ENCODE data around the gene CCDC88B. TPM values are rescaled to one million over a fixed set of nuclear protein-coding genes. Genes with fewer than 3 reads are reported as not detected.
"Not testable (repeated sequence)": the region's sequence is repeated elsewhere in the genome, so short reads cannot be mapped to it uniquely, and the experiment has no call there.

The CCDC88B gene
- total RNA-seq, 1 donor from 2014 or later, result 191 TPM

DNA sequence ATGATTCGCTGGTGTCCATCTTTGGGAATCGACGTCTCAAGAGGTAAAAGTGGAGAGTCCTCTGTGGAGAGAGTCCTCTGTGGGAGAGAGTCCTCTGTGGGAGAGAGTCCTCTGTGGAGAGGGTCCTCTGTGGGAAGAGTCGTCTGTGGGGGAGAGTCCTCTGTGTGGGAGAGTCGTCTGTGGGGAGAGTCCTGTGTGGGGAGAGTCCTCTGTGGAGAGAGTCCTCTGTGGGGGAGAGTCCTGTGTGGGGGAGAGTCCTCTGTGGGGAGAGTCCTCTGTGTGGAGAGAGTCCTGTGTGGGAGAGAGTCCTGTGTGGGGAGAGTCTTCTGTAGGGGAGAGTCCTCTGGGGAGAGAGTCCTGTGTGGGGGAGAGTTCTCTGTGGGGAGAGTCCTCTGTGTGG lies 19.0 kb upstream of the CCDC88B start:
- intact Hi-C loops (cut with micrococcal nuclease), result no loop called here

- intact Hi-C loops (cut with micrococcal nuclease), result no loop called here
Observed at GRCh38 chr11:64321533-64321932, 18.5 kb upstream of the CCDC88B start.

DNA sequence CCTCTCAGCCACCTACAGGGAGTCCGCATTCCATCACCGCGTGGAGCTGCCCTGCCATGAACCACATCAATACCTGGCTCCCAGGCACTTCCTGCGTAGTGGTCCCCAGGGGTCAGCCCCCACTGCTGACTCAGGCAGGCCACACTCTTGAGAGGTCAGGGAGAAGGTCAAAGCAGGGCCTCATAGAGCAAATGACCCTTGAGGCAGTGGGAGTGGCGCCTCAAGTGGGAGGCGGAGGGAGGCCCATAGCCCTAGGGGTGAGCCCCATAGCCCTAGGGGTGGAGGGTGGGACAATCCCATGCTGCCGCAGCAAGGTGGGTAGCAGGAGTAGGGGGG lies 17.1 kb upstream of the CCDC88B start:
- intact Hi-C loops (cut with micrococcal nuclease), result no loop called here

GRCh38 chr11:64323373-64323772 lies 16.6 kb upstream of the CCDC88B start:
- intact Hi-C loops (cut with micrococcal nuclease), result no loop called here

- intact Hi-C loops (cut with micrococcal nuclease), result not testable (repeated sequence)
Observed at GRCh38 chr11:64323984-64324383, 16.0 kb upstream of the CCDC88B start.

DNA sequence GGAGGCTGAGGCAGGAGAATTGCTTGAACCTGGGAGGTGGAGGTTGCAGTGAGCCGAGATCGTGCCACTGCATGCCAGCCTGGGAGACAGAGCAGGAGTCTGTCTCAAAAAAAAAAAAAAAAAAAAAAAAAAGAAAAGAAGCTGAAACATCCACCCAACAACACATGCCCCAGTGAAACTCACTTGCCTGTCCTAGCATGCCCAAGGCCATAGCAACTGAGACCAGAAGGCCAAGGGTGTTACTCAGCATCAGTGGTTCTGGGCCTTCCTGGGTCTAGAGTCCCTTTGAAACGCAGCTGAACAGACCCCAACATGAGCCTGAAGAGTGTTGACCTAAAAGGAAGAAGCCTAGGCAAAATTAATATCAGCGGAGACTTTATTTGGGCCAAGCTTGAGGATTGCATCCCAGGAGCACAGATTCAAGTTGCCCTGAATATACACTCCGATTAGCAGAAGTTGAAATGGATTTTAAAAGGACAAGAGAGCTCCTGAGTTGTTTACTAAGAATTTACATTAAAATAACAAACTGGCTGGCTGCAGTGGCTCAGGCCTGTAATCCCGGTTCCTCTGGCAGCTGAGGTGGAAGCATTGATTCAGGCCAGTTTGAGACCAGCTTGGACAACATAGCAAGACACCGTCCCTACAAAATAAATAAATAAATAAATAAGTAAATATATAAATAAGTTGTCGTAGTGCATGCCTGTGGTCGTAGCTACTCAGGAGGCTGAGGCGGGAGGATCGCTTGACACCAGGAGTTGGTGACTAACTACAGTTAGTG lies 15.1 kb upstream of the CCDC88B start:
- intact Hi-C loops (cut with micrococcal nuclease), result no loop called here

DNA sequence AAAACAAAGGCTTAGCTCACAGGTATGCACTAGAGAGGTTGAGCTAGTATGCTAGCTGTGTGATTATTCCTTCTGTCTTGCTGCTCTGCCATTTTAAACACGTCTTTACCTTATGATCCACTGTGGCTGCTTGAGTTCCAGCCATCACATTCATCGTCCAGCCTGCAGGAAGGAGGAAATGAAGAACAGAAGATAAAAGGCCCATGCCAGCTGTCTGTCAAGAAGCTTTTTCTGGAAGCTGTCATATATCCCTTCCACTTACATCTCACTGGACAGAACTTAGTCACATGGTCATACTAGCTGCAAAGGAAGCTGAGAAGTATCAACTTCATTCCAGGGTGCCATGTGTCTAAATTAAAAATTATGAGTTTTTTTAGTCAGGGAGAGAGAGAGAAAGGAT lies 12.6 kb upstream of the CCDC88B start:
- intact Hi-C loops (cut with micrococcal nuclease), result no loop called here

DNA sequence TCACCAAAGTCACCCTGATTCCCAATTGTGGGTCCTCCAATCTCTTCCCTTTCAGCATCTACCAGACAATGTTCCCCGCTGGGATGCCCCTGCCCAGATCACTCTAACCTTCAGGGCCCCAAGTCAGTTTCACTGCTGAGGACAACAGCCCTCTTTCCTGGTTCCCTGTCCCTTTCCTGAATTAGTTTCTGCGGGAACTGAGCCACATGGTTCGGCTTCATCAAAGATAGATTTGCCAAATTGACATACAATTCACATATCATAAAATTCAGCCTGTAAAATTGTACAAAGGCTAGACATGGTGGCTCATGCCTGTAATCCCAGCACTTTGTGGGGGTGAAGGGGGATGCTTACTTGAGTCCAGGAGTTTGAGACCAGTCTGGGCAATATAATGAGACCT lies 12.0 kb upstream of the CCDC88B start:
- intact Hi-C loops (cut with micrococcal nuclease), result no loop called here

DNA sequence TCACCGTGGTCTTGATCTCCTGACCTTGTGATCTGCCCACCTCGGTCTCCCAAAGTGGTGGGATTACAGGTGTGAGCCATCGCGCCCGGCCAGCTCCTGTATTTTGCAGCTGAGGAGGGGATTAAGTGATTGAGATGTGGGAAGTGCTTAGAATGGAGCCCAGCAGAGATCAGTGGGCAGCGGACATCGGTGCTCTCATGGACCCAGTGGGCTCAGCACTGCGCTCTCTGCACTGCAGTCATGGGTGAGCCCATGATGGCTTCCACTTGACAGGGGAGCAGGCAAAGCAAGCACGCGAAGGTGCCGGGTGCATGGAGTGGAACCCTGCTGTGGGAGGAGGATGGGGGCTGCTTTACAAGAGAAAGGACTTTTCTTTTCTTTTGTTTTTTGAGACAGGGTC lies 9.1 kb upstream of the CCDC88B start:
- intact Hi-C loops (cut with micrococcal nuclease), result loop anchor here (1.0 kb wide), 1 partner anchor 13 kb away; the partner anchor contains the start of gene PRDX5

GRCh38 chr11:64331569-64332371 lies 8.2 kb upstream of the CCDC88B start:
- intact Hi-C loops (cut with micrococcal nuclease), result loop anchor here (1.0 kb wide), 1 partner anchor 13 kb away; the partner anchor contains the start of gene PRDX5

GRCh38 chr11:64333556-64333955 lies 6.4 kb upstream of the CCDC88B start:
- intact Hi-C loops (cut with micrococcal nuclease), result no loop called here

GRCh38 chr11:64334764-64335735 lies 5.0 kb upstream of the CCDC88B start:
- intact Hi-C loops (cut with micrococcal nuclease), result no loop called here

DNA sequence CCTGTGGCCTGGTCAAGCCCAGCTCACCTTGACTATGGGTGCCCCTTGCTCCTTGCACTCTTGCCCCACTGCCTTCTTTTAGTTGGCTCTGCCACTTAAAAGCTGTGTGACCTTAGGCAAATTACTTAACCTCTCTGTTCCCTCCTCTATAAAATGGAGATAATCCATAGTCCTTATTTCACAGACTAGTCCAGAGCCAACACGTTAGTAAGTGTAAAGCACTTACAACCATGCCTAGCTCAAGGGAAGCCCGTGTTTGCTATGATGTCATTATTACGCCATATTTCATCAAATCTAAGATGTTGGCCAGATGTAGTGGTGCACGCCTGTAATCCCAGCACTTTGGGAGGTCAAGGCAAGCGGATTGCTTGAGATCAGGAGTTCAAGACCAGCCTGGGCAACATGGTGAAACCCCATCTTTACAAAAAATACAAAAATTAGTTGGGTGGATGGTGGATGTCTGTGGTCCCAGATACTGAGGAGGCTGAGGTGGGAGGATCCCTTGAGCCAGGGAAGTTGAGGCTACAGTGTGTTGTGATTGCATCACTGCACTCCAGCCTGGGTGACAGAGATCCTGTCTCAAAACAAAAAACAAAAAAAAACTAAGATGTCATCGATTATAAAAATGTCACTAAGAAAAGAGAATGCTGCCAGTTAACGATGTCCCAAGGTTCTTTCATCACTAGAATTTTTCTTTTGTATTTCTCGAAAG lies 2.3 kb upstream of the CCDC88B start:
- intact Hi-C loops (cut with micrococcal nuclease), result no loop called here

GRCh38 chr11:64338716-64339115 lies 1.3 kb upstream of the CCDC88B start:
- intact Hi-C loops (cut with micrococcal nuclease), result no loop called here

DNA sequence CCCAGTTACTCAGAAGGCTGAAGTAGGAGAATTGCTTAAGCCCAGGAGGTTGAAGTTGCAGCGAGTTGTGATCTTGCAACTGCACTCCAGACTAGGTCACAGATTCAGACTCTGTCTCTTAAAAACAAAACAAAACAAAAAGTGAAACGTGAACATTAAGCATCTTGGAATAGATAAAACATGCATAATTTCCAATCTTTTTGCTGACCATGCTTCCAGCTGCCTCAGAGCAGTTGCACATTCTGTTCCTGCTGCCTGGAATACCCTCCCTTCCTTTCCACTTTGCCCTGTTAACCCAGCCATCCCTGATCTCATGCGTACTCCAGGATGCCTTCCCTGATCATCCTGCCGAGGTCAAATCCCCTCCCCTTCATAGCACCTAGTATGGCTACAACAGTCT lies 718 bp upstream of the CCDC88B start:
- intact Hi-C loops (cut with micrococcal nuclease), result no loop called here

GRCh38 chr11:64340671-64341335 lies 799 bp downstream of the CCDC88B start:
- intact Hi-C loops (cut with micrococcal nuclease), result loop anchor here (1.0 to 2.0 kb wide), 4 partner anchors 23 to 100 kb away; partner anchors contain the start of genes ESRRA, FKBP2 and PRDX5

DNA sequence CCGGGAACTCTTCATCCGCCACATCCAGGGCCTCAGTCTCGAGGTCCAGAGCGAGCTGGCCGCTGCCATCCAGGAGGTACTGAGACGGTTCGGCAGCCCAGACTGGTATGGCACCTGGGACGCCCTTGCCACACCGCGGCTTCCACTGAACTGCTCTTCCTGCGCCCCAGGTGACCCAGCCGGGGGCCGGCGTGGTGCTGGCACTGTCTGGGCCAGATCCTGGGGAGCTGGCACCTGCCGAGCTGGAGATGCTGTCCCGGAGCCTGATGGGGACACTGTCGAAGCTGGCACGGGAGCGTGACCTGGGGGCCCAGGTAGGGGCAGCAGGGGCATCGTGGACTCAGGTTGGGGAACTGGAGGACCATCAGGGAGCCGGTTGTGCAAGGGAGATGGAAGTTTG lies 1.4 kb downstream of the CCDC88B start:
- intact Hi-C loops (cut with micrococcal nuclease), result loop anchor here (2.0 kb wide), 2 partner anchors 73 to 101 kb away; partner anchors contain the start of gene FKBP2

DNA sequence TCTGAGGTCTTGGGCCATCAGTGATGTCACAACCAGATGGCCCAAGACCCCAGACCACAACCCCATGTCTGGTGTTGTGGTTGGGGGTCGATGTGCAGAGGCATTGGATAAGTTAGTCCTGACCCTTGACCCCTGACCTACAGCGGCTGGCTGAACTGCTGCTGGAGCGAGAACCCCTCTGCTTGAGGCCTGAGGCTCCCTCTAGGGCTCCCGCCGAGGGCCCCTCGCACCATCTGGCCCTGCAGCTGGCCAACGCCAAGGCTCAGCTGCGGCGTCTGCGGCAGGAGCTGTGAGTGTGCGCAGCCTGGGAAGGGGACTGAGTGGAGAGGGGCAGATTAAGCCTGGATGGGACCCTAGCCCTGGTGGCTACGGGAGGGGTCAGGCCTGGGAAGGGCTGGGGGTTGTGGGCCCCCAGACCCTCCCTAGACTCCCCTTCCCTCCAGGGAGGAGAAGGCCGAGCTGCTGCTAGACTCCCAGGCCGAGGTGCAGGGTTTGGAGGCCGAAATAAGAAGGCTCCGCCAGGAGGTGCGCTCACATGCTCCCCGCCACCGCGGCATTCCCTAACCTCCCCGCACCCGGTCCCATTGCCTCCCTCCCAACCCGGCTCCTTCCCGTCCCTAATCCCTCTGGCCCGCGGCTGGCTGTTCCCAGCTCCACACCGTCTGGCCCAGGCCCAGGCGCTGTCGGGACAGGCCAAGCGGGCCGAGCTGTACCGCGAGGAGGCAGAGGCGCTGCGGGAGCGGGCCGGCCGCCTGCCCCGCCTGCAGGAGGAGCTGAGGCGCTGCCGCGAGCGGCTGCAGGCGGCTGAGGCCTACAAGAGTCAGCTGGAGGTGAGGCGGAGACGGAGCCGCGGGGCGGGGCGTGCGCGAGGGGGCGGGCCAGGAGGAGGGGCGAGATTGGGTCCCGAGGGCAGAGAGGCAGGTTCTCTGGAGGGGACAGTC lies 2.1 kb downstream of the CCDC88B start:
- intact Hi-C loops (cut with micrococcal nuclease), result loop anchor here (1.0 to 2.0 kb wide), 4 partner anchors 17 to 101 kb away; partner anchors contain the start of genes FKBP2, PPP1R14B and RPS6KA4
